AG04450 (cell line): ENCODE results near the gene TEX53. TPM values are rescaled to one million over a fixed set of nuclear protein-coding genes. Genes with fewer than 3 reads are reported as not detected.

ENCODE experiments used
- CTCF ChIA-PET: fragments of 300-600, 350-600 bp; formaldehyde crosslinking; extraction: SDS; loops from one replicate; lab custom pipeline; 2022; ENCODE audit warnings: antibody characterized with exemption, inconsistent platforms; lab: Charles Lee
- POLR2A ChIA-PET: fragments of 350-600 bp; formaldehyde crosslinking; extraction: SDS; loops from one replicate; lab custom pipeline; 2021; ENCODE audit warnings: antibody characterized with exemption, inconsistent platforms; lab: Yijun Ruan, JAX
- DNase-seq: peaks from one replicate; pipeline ENCODE4 v3.0.0-alpha.2; 2011; ENCODE audit warnings: low read depth, low spot score
- H3K27ac ChIP-seq: one replicate; pipeline ENCODE4 v1.5.1; 2012; ENCODE audit warnings: low read depth, low read length, control low read depth
- H3K27me3 ChIP-seq: one replicate; pipeline ENCODE4 v1.6.0; 2012; ENCODE audit warnings: low read length; ENCODE audit not compliant: control insufficient read depth, insufficient read depth
- H3K4me3 ChIP-seq: 2 replicates; pipeline ENCODE4 v1.5.1; 2011; ENCODE audit warnings: mild to moderate bottlenecking, low read depth, low read length, control low read depth
- H3K9me3 ChIP-seq: 2 replicates; pipeline ENCODE4 v1.5.1; 2012; ENCODE audit warnings: low read length; ENCODE audit not compliant: control insufficient read depth, insufficient read depth
- CTCF ChIP-seq: IDR thresholded peaks from 2 replicates; pipeline ENCODE4 v1.5.1; 2011; ENCODE audit warnings: low read depth, low read length, control low read depth, inconsistent platforms
- polyA plus RNA-seq: library from polyadenylated mRNA; depleted of rRNA; stranded (reverse); fragments of >200 nt; gene quantifications from 2 replicates; pipeline ENCODE4 v1.2.3, GENCODE V29; 2011

The TEX53 gene
- polyA plus RNA-seq, 1 experiment, result not detected

GRCh38 chr9:114613919-114614318 lies 43.7 kb downstream of the TEX53 start:
- CTCF ChIA-PET, result interaction anchor here (1.0 kb wide), 1 partner anchor 208 kb away, joined by 3 read pairs; no protein-coding TSS in a partner anchor
- POLR2A ChIA-PET, result no interaction called here
- no peak for DNase-seq

GRCh38 chr9:114613087-114613486 lies 44.5 kb downstream of the TEX53 start:
- ChIA-PET CTCF (interaction anchor here (0.6 to 1.5 kb wide), 2 partner anchors 32 to 40 kb away, joined by 3 to 6 read pairs; no protein-coding TSS in a partner anchor), POLR2A (no interaction called here)
- H3K4me3 ChIP-seq, result no peak overlapping the region
- no peak for DNase-seq
- H3K9me3 ChIP-seq, result no peaks in the 10 kb centered on the region
- TF ChIP-seq CTCF, result no peak
- no peaks in the 10 kb centered on the region for H3K27me3 ChIP-seq
- no peak overlapping the region for H3K27ac ChIP-seq

More at GRCh38 chr9:114613919-114614318, 43.7 kb downstream of the TEX53 start:
- Histone ChIP-seq H3K4me3 (no peak overlapping the region), H3K9me3 (no peaks in the 10 kb centered on the region), H3K27ac (no peak overlapping the region), H3K27me3 (no peaks in the 10 kb centered on the region)
- TF ChIP-seq CTCF, result no peak

GRCh38 chr9:114612272-114612923 lies 45.2 kb downstream of the TEX53 start:
- H3K4me3 ChIP-seq, result peak overlapping the region; percentile 65
- ChIA-PET CTCF (interaction anchor here (0.6 to 1.5 kb wide), 6 partner anchors 41 to 402 kb away, joined by 3 to 6 read pairs (median 4); no protein-coding TSS in a partner anchor), POLR2A (interaction anchor here (0.7 to 2.2 kb wide), 3 partner anchors 21 to 461 kb away, joined by 3 to 14 read pairs (median 4); partner anchors contain the start of gene ATP6V1G1)
- no peak overlapping the region for H3K27ac ChIP-seq
- no peaks in the 10 kb centered on the region for H3K27me3 ChIP-seq
- TF ChIP-seq CTCF, result no peak
- DNase-seq, result no peak
- H3K9me3 ChIP-seq, result no peaks in the 10 kb centered on the region

GRCh38 chr9:114611516-114612271 lies 45.9 kb downstream of the TEX53 start:
- Histone ChIP-seq H3K27me3 (no peaks in the 10 kb centered on the region), H3K4me3 (peak overlapping the region; percentile 65), H3K9me3 (no peaks in the 10 kb centered on the region), H3K27ac (peak overlapping the region; percentile 77)
- no peak for DNase-seq
- TF ChIP-seq CTCF, result no peak
- ChIA-PET POLR2A (interaction anchor here (0.7 to 2.2 kb wide), 5 partner anchors 16 to 461 kb away, joined by 3 to 14 read pairs (median 4); partner anchors contain the start of gene ATP6V1G1), CTCF (interaction anchor here (0.6 to 1.5 kb wide), 7 partner anchors 41 to 403 kb away, joined by 3 to 6 read pairs (median 3); no protein-coding TSS in a partner anchor)

GRCh38 chr9:114608525-114608796 lies 49.1 kb downstream of the TEX53 start:
- ChIA-PET CTCF (no interaction called here), POLR2A (no interaction called here)
- DNase-seq, result no peak
- Histone ChIP-seq H3K4me3 (no peak overlapping the region), H3K9me3 (no peaks in the 10 kb centered on the region), H3K27ac (no peak overlapping the region), H3K27me3 (no peaks in the 10 kb centered on the region)
- no peak for TF ChIP-seq CTCF
